RPMI7951 (cell line): ENCODE data around the gene RPS6KL1. TPM values are rescaled to one million over a fixed set of nuclear protein-coding genes. Genes with fewer than 3 reads are reported as not detected.
A peak's percentile ranks its signal among the peaks of the same experiment; 100 is the strongest.

ENCODE experiments used
- DNase-seq: peaks from one replicate; pipeline ENCODE4 v3.0.0-alpha.2; 2012; ENCODE audit warnings: low read depth
- total RNA-seq: library from RNA; depleted of rRNA; stranded (reverse); fragments of >200 nt; shearing (Covaris generic); gene quantifications from 2 replicates; pipeline ENCODE4 v1.2.3, GENCODE V29; 2014

Gene RPS6KL1
- total RNA-seq, 1 experiment from 2014 or later: 2.0 TPM

DNA sequence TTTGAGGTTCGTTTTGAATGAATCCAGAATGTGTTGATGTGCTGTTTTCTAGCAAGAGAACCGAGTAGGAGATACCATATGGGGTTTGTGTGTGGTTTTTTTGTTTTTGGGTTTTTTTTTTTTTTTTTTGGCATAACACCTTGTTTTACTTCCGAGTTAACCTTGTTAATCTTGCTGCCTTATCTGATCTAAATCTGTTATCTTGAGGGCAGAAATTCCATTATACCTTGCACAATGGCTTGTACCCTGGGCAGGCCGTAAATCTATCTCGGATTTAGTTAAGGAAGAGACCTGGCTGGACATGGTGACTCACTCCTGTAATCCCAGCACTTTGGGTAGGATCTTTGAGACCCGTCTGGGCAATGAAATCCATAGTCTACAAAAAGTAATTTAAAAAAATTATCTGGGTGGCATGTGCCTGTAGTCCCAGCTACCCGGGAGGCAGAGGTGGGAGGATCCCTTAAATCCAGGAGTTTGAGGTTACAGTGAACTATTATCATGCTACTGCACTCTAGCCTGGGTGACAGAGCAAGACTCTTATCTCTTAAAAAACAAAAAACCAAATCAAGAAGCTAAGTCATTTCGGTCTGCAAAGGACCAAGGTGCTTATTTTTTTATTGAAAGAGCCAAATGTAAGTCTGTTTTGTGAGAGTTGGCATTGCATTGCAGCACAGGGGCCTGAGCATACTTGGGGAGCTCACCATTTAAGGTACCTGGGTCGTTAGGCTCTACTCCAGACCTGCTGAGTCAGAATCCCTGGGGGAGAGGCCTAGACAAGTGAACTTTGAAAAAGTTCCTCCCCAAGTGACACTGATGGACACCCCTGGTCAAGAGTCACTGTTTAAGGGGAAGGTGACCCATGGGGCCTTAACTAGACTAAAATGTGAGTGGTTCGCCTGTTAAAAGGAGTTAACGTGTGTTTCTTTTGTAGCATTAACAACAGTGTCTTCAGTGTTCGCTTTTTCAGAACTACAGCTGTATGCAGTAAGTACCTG is 34.6 kb downstream of the RPS6KL1 start:
- peak; percentile 49 for DNase-seq

DNA sequence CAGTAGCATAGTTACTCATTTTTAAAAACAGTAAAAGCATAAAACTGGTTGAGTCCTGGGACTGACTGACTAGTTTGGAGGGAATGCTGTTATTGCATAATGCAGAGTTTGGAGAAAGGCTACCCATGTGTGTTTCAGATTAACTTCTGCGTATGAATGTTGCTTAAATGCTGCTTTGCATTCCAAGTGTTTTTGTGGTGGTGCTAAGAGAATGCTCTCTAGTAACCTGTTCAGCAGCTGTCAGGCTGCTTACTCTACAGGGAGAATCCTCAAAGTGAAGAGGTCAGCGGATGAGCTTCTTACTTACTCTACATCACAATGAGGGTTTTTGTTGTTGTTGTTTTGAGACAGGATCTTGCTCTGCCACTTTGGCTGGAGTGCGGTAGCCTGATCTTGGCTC is 37.1 kb downstream of the RPS6KL1 start:
- peak; percentile 33 for DNase-seq

DNA sequence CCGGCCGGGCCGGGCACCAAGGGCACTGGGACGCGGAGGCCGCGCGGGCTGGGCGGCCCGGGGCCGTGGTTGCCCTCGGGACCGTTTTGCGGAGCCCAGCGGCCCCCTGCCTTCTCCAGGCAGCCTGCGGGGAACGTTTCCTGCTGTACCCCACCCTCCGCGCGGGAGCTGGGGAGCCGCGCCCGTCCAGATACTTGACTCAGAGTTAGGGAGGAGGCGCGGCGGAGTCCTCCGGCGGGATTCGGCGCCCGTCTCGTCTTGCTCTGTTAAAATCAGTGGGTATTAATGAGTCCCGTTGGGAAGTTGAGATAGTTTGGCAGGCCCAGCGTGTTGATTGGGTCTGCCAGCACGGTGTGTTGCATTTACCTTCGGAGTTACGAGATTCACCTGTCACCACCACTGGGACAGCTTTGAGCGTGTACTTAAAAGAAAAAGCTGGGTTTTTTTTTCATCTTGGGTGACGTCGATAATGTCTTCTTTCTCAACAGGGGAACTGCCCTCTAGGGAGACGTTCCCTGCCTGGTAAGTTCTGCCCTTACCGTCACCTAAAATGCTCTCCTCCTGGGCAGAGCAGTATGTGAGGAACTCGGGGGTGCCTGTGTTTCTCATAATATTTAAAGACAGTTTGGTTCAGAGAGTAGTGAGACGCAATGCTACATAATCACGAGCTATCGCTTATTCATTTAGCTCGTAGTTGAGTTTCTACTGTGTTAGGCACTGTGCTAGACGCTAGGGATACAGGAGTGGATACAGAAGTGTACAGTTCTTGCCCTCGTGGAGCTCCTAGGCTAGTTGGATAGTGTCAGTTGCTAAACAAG is 40.7 kb downstream of the RPS6KL1 start:
- peak; percentile 42 for DNase-seq

DNA sequence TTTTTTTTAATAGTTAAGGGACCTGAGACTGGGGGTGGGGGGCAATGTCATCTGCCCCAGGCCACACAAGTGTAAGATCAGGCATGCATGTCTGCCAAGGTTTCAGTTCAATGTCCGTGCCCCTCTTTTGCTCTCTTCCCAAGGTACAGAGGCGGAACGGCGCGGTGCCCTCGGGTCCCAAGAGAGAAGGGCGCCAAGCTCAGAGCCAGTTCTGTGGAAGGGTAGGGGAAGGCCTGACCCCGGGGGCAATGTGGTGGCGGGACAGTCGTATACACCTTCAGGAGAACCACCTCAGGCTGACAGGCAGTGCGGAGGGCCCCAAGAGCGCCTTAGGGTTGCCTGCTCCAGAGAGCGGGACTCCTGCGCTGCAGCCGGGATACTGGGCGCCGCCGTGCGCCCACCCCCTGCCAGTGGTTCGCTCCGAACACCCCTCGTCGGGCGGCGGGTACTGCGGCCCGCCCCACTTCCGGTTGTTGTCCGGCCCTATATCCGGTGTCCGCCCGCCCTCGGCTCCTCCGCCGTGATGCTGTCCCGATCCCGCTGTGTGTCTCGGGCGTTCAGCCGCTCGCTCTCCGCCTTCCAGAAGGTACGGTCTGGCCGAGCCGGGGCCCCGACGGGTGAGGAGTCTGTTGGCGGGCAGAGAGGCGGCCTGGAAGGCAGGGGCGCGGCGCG is 41.5 kb downstream of the RPS6KL1 start, which contains the start of gene DLST:
Gene DLST (plus strand): TSS at position 486 of the 672 bp plus-strand sequence. CDS start 38 bp downstream, at position 524.
- DNase-seq: peak; percentile 84

DNA sequence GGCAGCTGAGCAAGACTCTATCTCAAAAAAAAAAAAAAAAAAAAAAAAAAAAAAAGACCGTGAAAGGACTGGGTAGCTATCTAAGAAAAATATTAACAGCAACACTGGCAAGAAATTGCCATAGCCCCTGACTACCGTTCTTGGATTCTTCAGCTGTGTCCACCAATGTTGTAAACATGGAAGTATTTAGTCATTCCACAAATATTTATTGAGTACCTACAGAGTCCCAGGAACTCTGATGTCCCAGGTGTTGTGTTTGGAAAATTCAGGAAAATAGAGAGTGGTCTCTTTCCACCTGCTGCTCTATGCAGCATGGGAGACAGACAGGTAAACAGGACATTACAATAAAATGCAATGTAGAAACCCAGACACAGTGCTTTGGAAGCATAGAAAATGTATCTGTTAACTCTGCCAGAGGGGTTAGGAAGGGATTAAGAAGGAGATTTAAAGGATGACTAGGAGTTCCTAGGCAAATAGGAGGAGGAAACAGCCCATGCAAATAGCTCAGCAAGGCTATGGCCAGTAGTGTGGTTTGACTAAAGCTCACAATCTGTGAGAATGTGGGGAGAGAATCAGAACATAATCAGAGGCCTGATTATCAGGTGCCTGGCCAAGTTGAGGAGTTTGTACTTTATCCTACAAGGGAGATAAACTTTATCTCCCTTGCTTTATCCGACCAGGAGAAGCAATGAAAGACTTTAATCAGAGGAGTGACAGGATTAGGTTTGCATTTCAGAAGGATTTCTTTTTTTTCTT is 43.5 kb downstream of the RPS6KL1 start:
- no peak for DNase-seq

DNA sequence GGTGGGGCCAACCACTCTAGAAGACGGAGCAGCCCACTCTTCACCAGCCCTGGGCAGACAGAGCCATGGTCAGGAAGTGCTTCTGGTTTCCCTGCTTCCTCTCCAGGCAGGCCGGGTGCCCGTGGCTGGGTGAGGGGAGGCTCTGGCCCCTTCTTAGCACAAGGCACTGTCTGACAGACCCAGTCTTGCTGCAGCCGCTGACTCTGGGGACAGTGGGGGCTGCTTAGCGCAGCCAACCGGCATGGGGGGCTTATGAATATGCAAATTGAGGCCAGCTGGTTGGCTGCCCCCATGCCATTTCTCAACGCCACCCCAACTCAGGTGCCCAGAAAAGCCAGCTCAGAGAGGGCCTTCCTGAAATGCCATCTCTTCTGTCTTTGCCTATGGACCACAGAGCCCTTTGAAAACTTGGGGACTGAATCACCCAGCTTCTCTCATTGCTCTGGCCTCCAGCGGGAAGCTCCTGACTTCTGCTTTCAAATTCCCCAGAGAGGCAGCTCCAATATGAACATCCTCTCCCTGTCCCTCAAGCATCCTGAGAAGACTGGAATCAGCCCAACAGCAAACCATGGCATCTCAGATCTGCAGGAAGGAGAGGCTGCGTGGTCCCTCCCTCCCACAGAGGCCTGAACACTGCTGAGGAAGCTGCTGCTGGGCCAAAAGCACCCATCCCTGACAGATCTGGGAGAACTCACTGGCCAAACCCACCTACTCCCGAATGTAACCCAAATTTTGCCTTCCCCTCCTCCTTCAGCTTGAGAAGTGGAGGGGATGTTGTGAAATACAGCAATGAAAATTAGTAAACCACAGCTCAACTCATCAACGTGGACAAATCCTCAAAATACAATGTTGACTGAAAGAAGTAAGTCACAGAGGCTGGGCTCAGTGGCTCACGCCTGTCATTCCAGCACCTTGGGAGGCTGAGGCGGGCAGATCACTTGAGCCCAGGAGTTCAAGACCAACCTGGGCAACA is 46.8 kb downstream of the RPS6KL1 start, which contains the start of gene PROX2:
Gene PROX2 (minus strand): TSS at position 205 of the 973 bp plus-strand sequence. CDS start 12,311 bp downstream, outside the sequence.
- no peak for DNase-seq

DNA sequence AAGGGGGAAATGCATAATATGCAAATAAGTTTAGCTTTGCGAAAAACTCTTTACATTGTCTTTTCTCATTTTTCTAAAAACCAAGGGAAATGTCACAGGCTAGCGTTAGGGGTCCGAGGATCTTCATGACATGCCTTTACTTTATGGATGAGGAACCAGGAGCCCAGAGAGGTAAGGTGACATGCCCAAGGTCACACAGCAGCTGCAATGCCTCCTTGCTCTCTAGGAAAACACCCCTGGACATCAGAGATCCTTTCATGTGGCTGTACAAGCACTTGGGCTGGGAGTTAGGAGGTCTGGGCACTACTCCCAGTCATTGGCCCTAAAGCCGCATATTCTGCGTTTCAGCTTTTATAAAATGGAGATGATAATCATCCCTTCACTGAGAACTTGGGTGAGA is 47.9 kb downstream of the RPS6KL1 start:
- no peak for DNase-seq

DNA sequence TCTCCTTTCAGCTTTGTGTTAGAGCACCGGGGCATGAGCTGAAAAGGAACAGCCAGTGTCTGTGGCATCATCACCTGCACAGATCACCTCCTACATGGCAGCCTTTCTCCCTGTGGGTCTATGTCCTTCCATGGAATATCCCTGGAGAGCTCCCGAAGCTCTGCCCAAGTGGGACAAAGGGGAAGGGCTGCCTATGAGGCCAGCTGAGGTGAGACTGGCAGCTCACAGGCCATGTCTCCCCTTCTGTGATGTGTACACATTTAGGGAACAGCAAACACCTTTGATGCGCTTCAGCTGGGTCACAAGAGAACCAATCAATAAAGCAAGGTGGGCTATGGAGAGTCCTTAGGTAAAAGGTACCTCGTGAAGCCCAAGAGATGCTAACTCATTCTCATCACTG is 51.2 kb downstream of the RPS6KL1 start:
- no peak for DNase-seq

DNA sequence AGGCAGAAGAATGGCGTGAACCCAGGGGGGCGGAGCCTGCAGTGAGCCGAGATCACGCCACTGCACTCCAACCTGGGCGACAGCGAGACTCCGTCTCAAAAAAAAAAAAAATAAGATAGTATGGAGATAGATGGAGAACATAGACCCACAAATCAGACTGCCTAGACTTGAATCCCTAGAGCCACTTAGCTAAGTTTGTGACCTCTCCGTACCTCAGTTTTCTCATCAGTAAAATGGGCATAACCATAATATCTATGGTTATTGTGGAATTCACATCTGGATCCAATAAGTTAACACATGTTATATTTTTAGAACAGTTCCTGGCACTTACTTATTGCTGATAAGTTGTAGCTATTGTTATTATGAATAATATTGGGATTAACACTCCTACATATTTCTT is 54.3 kb downstream of the RPS6KL1 start:
- DNase-seq: no peak

DNA sequence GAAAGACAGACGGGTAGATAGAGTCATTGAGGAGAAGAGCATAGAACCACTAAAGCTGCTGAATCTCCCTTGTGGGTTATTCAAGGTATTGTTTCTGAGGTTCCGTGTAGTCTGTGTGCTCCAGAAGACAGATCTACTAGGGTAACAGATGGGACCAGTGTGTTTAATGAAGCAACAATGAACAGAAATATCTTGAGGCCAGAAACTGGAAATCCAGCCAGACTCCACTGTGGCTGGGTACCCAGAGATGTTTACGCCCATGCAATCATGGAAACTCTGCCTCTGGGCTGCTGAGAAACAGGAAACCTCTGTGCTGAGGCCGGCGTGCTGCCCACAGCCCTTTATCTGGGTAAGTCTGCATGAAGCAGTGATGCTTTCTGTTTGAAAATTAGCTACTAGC is 55.4 kb downstream of the RPS6KL1 start:
- DNase-seq: peak; percentile 70

DNA sequence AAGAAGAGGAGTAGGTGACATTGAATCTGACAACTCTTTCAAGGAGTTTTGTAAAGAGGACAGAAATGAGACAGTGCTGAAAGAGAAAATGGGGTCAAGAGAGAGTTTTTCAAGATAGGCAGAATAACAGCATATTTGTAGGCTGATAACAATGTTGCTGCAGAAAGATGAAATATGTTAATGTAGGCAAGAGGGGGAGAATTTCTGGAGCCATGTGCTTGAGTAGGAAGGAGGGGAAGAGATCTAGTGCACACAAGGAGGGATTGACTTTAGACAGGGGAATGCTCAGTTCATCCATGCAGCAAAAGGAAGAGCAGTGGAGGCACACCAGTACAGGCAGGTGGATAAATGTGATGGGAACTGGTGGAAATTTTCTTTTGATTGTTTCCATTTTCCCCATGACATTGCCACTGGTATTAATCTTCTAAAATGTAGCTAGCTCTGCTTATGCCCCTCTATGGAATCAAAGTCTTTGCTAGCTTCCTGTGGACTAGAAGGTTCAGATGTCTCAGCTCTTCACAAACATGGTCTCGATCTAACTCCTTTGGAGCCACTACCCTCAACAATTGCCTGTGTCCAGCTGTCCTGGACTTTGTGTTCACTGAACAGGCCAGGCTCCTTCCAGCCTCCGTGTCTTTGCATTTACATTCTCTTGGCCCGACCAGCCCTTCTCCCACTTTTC is 56.2 kb downstream of the RPS6KL1 start:
- no peak for DNase-seq

DNA sequence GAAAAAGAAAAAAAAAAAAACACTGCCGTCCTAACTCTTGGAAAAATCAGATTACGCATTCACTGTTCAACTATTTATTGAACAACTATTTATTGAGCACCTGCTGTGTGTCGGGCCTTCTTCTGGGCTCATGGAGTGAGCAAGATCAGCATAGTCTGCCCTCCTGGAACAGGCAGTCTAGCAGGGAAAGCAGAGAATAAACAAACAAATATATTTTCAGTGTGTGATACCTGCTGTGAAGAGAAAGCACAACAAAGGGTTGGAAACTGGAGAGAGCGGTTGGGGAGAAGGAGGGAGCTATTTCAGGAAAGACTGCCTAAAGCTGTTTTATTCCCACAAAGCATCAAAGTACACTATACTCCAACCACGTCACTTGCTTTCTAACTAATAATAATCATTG is 57.9 kb downstream of the RPS6KL1 start:
- no peak for DNase-seq

DNA sequence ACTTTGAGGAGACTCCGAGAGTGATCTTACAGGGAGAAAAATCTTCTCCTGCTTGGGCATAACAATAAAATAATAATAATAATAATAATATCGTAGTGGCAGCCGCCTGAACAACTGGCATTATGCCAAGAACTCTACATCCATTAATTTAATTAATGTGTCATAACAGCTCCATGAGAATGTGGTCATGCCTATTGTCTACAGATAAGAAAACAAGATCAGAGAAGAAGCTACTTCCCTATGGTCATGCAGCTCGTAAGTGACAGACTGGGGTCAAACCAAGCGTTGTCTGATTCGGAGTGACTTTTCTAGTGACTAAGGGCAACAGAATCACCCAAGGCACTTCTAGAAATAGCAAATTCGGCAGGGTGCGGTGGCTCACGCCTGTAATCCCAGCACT is 58.9 kb downstream of the RPS6KL1 start:
- DNase-seq: no peak

DNA sequence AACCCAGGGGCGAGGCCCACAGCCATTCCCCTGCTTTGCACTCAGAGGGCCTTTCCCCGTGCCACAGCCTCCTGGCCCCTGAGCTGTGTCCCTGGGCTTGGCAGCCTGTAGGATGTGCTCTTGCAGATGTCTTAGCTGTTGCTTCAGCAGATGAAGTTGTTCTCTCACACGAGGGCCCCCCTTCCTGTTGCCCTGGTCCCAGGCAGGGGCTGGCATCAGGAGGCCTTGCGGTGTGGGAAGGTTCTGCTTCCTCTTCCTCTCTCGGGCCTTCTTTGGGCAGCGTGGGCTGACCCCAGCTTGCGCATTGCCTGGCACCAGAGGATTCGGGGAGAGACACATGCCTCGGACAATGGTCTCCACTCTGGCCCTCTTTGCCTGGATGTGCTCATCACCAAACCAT is 59.8 kb downstream of the RPS6KL1 start:
- DNase-seq: no peak

DNA sequence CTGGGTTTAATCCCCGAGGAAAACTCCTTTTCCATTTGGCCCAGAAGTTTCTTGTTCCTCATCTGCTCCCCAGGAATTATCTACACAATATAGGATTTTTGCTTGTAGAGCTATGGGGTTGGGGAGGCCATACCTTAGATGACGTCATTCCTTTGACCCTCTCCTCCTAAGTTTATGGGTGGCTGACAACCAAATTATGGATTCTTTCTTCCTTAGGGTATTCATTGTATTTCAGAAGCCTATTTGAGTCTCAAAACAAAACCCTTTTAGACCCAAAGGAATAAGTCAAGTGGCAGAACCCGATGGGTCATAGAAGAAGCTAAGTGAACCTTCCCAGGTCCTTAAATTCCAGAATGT is 61.3 kb downstream of the RPS6KL1 start:
- DNase-seq: no peak

DNA sequence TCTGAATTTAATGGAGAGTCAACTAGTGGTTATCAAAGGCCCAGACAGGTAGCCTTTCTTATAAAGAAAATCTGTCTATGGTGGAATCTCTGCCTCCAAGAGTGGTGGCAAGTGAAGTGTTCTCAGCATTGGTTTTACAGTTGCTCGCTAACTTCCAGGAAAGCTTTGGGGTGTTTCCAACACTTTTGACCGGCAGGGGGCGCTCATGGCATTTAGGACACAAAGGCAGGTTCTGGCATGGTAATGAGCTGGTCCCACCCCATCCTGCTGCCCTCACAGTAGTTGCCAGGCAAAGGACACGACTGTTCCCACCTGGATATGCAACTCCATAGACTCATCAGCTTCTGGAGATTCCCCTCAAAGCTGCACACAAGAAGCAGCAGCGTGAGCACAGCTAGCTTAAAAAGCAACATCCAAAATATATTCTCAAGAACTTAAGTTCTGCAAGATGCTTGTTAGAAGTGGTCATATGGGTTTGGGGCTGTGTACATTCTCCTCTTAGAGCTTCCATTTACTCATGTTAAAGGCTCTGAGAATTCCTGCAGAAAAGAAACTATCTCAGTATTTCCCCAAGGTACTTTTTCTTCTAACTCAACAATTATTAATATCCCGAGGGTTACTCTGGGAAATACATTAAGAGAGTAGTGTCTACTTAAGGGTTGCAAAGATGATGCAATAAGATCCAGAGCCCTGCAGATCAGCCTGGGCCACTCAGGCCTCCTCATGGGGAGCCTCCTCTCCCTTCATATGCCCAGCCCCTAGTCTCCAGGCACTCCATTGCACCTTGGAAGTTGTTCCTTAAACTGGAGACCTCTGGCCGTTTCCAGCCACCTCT is 61.9 kb downstream of the RPS6KL1 start:
- DNase-seq: peak; percentile 73

DNA sequence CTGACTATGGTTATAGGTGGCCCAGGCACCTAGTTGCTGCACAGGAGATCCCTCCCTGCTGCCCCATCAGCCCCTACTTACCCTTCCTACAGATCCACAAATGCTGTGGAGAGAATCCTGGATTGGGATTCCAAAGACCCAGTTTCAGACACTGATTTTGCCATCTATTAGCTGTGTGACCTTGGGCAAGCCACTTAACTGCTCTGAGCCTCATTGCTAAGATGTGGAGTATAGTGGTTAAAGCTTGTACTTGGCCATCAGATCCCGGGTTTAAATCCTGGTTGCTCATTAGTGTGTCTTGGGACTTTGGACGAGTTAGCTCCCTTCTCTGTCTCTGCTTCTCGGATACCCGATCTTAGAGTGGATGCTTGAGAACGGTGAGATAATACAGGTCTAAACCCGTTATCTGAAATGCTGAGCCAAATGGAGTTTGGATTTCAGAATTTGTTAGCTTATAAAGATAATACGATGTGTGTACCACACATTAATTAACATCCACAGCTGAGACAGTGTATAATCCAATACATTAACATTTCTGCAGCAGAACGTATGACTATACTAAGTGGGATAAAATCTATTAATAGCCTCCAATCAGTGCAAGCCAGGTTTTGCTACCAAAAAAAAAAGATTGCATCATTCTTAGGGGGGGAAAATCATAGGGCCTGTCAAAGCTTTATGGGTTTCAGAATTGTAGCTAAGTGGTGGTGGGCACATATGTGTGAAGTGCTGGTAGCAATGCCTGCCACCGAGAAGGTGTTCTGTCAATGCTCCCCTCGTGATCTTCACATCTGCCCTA is 63.1 kb downstream of the RPS6KL1 start:
- DNase-seq: no peak

DNA sequence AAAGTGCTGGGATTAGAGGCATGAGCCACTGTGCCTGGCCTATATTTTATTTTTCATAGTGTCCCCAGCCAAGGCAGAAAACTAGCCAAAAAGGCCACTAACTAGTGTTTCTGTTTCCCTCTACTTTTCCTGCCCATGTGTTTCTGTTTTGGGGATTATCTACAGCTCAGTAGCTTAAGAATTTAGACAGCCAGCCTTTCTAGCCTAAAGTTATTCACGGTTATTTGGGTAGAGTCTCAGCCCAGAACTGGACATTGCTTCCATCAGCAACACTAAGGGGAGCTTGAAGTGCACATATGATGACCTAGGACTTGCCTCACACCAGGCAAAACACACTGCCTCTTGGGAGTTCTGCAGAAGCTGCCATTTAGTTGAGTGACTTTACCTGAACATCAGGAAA is 65.0 kb downstream of the RPS6KL1 start:
- DNase-seq: peak; percentile 47
